ENCODE data around the gene TFEB.
A peak's percentile ranks its signal among the peaks of the same experiment; 100 is the strongest.
"Not testable (repeated sequence)": the region's sequence is repeated elsewhere in the genome, so short reads cannot be mapped to it uniquely, and the experiment has no call there.

The TFEB gene

DNA sequence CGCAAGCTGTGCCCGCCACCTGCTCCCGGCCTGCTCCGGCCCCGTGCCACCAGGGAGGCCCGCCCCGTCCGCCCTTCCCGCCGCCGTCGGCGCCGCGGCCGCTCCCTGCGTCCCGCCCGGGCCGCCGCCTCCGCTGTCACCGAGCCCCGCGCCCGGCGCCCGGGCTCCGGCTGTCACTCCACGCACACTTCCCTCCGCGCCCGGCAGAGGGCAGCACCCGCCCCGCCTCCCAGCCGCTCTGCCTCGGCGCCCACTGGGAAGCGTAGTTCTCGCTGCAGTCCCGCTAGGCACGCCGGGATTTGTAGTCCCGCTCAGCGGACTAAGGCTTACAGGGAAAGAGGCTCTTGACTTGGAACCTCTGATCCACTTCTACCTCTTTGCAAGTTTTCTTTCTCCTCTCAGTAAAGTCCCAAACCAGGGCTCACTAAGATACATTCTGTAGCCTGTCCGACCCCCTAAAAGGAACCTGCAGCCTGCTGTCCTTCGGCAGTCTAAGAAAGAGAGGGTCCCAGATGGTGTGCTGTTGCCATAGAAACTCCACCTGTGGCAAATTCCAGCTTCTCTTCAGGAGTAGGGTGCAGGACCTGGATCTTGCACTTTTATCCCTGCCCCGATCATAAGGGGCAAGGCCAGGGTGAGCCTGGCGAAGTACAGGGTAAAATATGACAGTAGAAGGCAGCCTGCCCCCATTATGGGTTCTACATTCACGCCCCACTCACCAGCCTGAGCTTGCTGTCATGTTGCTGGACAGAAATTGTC lies at the start of gene TFEB:
Gene TFEB (minus strand): TSS at position 182 of the 759 bp plus-strand sequence. CDS start 44,395 bp downstream, outside the sequence.
- peak; percentile 96 for DNase-seq

GRCh38 chr6:41784581-41785171 lies 49.3 kb upstream of the TFEB start:
- no peak for DNase-seq

DNA sequence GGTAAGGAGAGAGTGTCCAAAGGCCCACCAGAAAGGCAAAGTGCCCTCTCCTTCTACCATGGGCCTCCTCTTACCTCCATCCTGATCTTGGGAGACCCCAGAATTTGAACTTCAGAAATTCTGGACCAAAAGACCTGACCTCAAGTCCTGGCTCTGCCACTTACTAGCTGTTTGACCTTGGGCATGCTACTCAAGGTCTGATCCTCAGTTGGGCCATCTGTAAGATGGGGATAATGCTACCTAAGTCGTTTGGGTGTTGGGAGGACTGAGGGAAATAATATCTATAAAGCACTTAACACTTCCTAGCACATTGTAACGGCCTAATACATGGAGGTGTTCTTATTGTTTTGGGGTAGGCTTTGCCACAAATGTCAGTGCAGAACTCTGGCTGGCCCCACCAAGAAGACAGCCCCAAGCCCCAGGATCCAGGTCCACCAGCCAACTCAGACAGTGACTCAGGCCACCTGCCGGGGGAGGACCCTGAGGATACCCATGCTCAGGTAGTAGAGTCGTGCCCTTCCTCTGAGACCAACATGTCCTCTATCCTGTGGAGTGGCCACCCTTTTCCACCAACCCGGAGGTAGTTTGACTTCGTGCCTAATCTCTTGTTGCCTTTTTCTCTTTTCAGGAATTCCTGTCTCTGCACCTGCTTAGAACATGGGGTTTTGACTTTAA lies 47.8 kb upstream of the TFEB start:
- DNase-seq, result no peak

GRCh38 chr6:41781366-41781730 lies 45.9 kb upstream of the TFEB start:
- no peak for DNase-seq

- DNase-seq, result peak; percentile 11
These were observed 45.4 kb upstream of the TFEB start, which contains the start of gene PRICKLE4 for GRCh38 chr6:41780551-41781365. TSS of gene PRICKLE4 (plus strand) at chr6:41780782. CDS start at chr6:41783474, 2,692 bp downstream.

DNA sequence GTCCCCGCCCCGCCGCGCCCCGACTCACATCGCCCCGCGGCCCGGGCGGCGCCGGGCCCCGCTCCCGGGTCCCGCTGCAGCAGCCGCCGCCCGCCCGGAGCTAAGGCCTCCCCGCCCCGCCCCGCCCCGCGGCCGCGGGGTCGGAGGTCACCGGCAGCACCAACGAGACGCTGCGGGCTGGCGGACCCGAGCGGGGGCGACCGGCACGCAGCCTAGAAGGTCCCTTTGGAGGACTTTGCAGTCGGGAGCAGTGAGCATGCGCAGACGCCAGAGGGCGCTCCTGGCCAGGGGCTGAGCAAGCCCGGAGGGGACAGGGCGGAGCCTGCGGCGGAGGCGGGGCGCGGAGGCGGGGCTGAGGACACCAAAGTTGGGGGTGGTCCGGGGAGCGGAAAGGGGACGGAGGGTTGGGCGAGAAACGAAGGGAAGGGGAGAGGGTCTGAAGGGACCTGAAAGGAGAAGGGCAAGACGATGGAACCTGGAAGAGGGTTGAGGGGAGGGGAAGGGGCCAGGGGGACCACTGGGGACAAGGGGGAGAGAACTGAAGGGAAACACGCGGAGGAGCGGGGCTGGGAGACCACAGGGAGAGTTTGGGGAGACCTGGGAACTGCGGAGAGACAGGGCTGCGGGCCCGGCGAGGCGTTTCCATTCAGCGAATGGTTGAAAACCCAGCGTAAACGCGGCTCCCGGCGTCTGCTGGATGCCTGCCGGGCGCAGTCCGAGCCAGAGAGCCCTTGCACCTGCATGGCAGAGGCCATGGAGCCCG lies 44.6 kb upstream of the TFEB start, which contains the start of gene FRS3:
Gene FRS3 (minus strand): TSS at position 113 of the 763 bp plus-strand sequence. CDS start 2,913 bp downstream, outside the sequence.
- peak; percentile 100 for DNase-seq

- DNase-seq, result no peak
These were observed 43.9 kb upstream of the TFEB start for GRCh38 chr6:41779336-41779735.

DNA sequence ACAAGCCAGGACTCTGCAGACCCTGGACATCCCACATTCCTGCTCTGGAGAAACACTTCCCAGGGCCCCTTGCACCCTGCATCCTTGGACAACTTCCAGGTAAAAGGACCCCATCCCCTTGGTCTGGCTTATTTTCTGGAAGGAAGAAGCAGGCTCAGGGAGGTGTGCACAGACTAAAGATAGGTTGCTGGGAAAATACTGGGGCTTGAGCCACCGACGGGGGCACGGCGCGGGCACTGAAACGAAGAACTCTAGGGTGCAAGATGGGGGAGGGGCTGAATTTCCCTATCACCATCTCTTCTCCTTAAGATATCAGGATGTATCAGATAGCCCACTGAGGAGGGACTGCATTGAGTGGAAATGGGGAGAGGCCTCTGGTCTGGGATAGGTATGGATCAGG lies 43.5 kb upstream of the TFEB start:
- DNase-seq, result no peak

- DNase-seq, result no peak
These were observed 42.3 kb upstream of the TFEB start for GRCh38 chr6:41777551-41778285.

- DNase-seq, result no peak
These were observed 40.0 kb upstream of the TFEB start for GRCh38 chr6:41775293-41775882.

- DNase-seq, result no peak
These were observed 39.4 kb upstream of the TFEB start for GRCh38 chr6:41774841-41775240.

DNA sequence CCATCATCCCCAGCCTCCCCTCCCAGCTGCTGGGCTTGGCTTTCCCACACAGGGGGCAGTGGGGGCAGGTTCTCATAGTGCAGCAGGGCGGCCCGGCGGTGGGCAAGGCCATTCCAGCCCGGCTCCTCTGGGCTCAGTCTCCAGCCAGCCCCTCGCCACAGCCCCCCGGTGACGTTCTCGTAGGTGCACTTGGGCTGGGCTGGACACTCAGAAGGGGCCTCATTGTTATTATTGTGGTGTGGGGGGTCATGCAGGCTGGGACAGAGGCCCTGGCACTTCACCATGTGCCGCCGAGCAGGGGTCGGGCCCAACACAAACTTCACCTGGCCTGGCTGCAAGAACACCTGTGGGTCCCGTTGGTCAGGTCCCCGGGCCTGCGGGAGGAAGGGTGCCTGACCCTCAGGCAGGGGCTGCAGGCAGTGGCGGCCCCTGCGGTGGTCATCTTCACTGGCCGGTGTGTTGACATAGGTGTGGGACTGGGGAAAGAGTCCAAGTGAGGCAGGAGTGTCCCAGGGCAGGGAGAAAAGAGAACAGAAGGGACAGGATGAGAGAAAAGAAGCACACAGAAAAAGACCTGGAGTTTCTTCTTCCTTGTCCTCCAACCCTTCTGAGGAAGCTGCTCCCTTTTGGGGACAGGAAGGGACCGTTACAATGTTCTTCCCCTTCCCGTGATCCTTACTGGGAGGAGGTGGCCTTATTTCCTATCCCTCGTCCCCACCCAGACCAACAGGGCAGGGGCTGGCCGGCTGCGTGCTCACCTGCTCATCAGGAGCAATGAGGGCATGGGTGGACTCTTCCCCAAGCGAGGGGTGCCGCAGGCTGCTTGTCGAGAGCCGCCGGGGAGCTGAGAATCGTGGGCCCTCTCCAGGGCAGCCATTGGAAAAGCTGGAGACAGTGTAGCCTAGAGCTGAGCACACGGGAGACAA lies 35.9 kb upstream of the TFEB start:
- DNase-seq, result no peak

DNA sequence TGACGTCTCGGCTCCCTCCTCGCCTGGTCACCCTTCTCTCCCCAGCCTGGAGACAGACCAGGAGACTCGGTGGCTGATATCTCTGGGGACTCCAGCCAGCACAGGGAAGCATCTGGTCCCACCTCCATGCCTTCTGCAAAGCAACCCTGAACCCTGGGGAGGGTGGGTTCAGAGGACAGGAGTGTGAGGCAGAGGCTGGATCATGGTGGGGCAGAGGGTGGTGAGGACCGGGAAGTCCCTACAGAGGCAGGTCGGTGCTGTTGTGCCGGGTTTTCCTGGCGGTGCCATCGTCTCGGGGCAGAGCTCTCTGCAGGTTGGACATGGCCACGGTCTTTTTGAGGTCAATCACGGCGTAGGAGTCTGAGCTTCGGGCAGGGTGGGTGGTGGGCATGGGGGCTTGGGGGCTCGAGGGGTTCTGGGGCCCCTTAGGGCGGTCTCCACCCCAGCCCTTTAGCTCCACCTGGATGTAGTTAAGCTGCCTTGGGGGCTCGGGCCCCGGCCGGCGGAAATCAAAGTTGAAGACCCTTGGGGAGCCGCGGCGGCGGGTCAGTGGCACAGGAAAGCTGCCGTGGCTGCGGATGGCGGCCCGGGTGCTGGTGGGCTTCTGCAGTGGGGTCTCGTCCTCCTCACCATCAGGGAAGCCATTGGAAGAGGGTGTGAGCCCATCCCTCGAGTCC lies 35.1 kb upstream of the TFEB start:
- DNase-seq, result no peak

DNA sequence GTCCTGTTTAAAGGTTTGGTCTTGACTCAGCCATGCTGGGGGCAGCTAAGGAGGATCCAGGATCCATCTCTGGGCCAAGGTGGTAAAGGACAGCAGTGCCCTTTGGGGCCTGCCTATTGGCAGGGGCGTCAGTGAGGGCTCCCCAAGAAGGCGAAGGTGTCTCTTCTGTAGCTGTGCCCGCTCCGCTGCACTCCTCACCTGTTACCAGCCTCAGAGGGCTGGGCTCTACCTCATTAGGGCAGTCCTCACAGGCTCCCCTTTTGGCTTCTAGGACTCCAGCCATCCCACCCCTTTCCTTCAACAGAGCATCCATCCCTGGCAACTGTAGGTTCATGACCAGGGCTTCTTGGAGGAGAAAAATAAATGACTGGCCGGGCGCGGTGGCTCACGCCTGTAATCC lies 34.0 kb upstream of the TFEB start:
- DNase-seq, result no peak

GRCh38 chr6:41768545-41769308 lies 33.3 kb upstream of the TFEB start:
- DNase-seq, result no peak

DNA sequence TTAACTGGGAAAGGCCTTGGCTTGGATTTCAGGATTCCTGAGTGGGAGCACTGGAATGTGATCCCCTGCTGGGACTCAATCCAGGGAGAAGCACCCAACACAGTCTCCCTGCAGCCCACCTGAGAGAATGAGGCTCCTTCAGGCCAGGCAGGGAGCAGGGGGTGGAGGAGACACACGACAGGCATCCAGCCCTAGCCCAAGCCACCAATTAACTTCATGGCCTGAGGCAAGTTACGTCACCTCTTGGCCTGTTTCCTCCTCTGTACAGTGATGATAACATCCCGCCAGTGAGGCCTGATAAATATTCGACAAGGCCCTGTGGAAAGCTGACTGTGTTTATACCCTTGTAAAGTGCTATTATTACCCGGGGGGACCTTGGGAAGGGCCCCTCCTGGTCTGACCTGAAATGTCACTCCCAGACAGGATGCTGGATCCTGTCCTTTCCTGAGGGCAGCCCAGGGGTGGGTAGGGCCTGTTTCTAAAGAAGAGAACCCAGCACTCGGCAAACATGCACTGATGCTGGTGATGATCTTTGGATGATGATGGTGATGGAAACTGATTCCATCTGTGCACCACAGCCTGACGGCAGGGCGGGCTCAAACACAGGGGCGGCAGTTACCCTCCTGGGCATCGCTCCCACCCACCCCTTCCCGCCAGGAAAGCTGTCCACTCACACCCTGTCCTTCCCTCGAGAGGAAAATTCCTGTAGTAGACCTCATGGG lies 31.9 kb upstream of the TFEB start:
- no peak for DNase-seq

DNA sequence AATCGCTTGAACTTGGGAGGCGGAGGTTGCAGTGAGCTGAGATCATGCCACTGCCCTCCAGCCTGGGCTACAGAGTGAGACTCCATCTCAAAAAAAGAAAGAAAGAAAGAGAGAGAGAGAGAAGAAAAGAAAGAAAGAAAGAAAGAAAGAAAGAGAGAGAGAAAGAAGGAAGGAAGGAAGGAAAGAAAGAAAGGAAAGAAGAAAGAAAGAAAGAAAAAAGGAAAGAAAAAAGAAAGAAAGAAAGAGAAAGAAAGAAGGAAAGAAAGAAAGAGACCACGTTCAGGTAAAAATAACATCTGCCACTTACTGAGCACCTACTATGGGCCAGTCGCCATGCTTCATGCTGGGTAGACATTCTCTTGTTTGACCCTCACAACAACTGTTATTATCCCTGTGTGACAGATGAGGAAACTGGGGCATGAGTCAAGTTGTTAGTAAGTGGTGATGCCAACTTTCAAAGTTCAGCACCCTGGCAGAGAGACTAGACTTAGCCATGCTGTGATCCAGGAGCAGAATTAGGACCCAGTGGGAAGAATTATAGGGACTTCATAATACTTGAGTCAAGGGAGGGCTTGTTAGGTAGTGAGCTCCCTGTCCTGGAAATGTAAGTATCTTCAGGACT lies 30.7 kb upstream of the TFEB start:
- not testable (repeated sequence) for DNase-seq

Measured in stimulated activated CD4-positive, alpha-beta T cell treated with anti-CD3 and anti-CD28 coated beads, Interleukin-12 subunit alpha, Interleukin-12 subunit beta, amount 100 ng/mL, for 4 hours (primary cell).